ENCODE data around the gene PTPN13.

PTPN13 gene

GRCh38 chr4:86683983-86684382 is 89.9 kb downstream of the PTPN13 start:
- Histone ChIP-seq H3K36me3 (ENCODE audit: control insufficient read depth in 2 of 2, insufficient read depth in 1 of 2, low read length in 2 of 2) (peaks cover 0 to 2% of the 10 kb centered on the region in 2 experiments; a peak in 1 of 3 replicates), H3K4me1 (ENCODE audit: control insufficient read depth, insufficient read depth, low read length) (no peaks in the 10 kb centered on the region; the same call in 1 of the 2 replicates), H3K27ac (ENCODE audit: extremely low read depth, low read depth, low read length) (no peak overlapping the region), H3K4me3 (ENCODE audit: low read depth, low read length) (no peak overlapping the region), H3K9me3 (ENCODE audit: control insufficient read depth, insufficient read depth, low read depth, low read length) (no peaks in the 10 kb centered on the region)
- TF ChIP-seq ZBTB17 (tag by site-specific recombination; IDR thresholded peaks at IDR 0.05) (no peak), ELK4 (IDR thresholded peaks at IDR 0.05; ENCODE audit: borderline replicate concordance, low read depth, low read length) (no peak), ZNF785 (tag by site-specific recombination; IDR thresholded peaks at IDR 0.05) (no peak), SETDB1 (IDR thresholded peaks at IDR 0.05; ENCODE audit: insufficient read length, low read length) (no peak), ZNF223 (tag by site-specific recombination; IDR thresholded peaks at IDR 0.05) (no peak), ZNF202 (tag by site-specific recombination; IDR thresholded peaks at IDR 0.05; ENCODE audit: borderline replicate concordance) (no peak), MYNN (tag by site-specific recombination; IDR thresholded peaks at IDR 0.05; ENCODE audit: borderline replicate concordance) (no peak), HIC1 (tag by site-specific recombination; IDR thresholded peaks at IDR 0.05) (no peak), ZNF600 (tag by site-specific recombination; IDR thresholded peaks at IDR 0.05) (no peak), ZNF777 (tag by site-specific recombination; IDR thresholded peaks at IDR 0.05; ENCODE audit: borderline replicate concordance) (no peak), ZNF555 (tag by site-specific recombination; conservative IDR thresholded peaks at IDR 0.05) (no peak), ZNF792 (tag by site-specific recombination; IDR thresholded peaks at IDR 0.05) (no peak), ZNF791 (tag by site-specific recombination; IDR thresholded peaks at IDR 0.05) (no peak), KLF1 (tag by site-specific recombination; IDR thresholded peaks at IDR 0.05) (no peak), ZNF623 (tag by site-specific recombination; IDR thresholded peaks at IDR 0.05) (no peak)
- TF ChIP-seq, protein P1, sequence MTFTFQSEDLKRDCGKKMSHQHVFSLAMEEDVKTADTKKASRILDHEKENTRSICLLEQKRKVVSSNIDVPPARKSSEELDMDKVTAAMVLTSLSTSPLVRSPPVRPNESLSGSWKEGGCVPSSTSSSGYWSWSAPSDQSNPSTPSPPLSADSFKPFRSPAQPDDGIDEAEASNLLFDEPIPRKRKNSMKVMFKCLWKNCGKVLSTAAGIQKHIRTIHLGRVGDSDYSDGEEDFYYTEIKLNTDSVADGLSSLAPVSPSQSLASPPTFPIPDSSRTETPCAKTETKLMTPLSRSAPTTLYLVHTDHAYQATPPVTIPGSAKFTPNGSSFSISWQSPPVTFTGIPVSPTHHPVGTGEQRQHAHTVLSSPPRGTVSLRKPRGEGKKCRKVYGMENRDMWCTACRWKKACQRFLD (tag by site-specific recombination; IDR thresholded peaks at IDR 0.05): no peak
- TF ChIP-seq, protein P2, sequence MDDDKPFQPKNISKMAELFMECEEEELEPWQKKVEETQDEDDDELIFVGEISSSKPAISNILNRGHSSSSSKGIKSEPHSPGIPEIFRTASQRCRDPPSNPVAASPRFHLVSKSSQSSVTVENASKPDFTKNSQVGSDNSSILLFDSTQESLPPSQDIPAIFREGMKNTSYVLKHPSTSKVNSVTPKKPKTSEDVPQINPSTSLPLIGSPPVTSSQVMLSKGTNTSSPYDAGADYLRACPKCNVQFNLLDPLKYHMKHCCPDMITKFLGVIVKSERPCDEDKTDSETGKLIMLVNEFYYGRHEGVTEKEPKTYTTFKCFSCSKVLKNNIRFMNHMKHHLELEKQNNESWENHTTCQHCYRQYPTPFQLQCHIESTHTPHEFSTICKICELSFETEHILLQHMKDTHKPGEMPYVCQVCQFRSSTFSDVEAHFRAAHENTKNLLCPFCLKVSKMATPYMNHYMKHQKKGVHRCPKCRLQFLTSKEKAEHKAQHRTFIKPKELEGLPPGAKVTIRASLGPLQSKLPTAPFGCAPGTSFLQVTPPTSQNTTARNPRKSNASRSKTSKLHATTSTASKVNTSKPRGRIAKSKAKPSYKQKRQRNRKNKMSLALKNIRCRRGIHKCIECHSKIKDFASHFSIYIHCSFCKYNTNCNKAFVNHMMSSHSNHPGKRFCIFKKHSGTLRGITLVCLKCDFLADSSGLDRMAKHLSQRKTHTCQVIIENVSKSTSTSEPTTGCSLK (tag by site-specific recombination; IDR thresholded peaks at IDR 0.05): no peak
- TF ChIP-seq, protein P3, sequence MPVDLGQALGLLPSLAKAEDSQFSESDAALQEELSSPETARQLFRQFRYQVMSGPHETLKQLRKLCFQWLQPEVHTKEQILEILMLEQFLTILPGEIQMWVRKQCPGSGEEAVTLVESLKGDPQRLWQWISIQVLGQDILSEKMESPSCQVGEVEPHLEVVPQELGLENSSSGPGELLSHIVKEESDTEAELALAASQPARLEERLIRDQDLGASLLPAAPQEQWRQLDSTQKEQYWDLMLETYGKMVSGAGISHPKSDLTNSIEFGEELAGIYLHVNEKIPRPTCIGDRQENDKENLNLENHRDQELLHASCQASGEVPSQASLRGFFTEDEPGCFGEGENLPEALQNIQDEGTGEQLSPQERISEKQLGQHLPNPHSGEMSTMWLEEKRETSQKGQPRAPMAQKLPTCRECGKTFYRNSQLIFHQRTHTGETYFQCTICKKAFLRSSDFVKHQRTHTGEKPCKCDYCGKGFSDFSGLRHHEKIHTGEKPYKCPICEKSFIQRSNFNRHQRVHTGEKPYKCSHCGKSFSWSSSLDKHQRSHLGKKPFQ (tag by site-specific recombination; IDR thresholded peaks at IDR 0.05): no peak
- ChIA-PET CTCF (interaction anchor here (0.9 kb wide), 1 partner anchor 187 kb away, joined by 4 read pairs; no protein-coding TSS in a partner anchor), POLR2A (no interaction called here)
